Astrocyte (in vitro differentiated cells and primary cell): ENCODE results near the gene SLC22A5. TPM values are rescaled to one million over a fixed set of nuclear protein-coding genes. Genes with fewer than 3 reads are reported as not detected.

Experiments used
- DNase-seq: peaks from one replicate; pipeline ENCODE4 v3.0.0-alpha.2; 2010; ENCODE audit warnings: low read depth
- FAIRE-seq: peaks from 2 replicates; lab custom pipeline; 2011; peaks lifted over from hg19 to GRCh38; lab: Jason Lieb, UNC
- H2AFZ ChIP-seq: 2 replicates; pipeline ENCODE4 v1.6.0; 2012; ENCODE audit warnings: low read depth, low read length, inconsistent platforms
- H3K27ac ChIP-seq: 2 replicates; pipeline ENCODE4 v1.5.1; 2011; ENCODE audit warnings: low read depth, low read length, inconsistent platforms
- H3K27me3 ChIP-seq: 2 replicates; pipeline ENCODE4 v1.6.0; 2011; ENCODE audit warnings: low read length, inconsistent platforms; ENCODE audit not compliant: insufficient read depth
- H3K36me3 ChIP-seq: 2 replicates; pipeline ENCODE4 v1.5.1; 2011; ENCODE audit warnings: low read length, inconsistent platforms; ENCODE audit not compliant: insufficient read depth
- H3K4me1 ChIP-seq: 2 replicates; pipeline ENCODE4 v1.5.1; 2011; ENCODE audit warnings: low read length, inconsistent platforms; ENCODE audit not compliant: insufficient read depth
- H3K4me2 ChIP-seq: 2 replicates; pipeline ENCODE4 v1.6.0; 2012; ENCODE audit warnings: low read length, inconsistent platforms
- H3K4me3 ChIP-seq: 2 replicates; pipeline ENCODE4 v1.5.1; 2011; ENCODE audit warnings: low read depth, mild to moderate bottlenecking, low read length, inconsistent platforms; ENCODE audit not compliant: insufficient read depth
- H3K79me2 ChIP-seq: 2 replicates; pipeline ENCODE4 v1.6.0; 2012; ENCODE audit warnings: mild to moderate bottlenecking, low read length, inconsistent platforms; ENCODE audit not compliant: insufficient read depth
- H3K9ac ChIP-seq: 2 replicates; pipeline ENCODE4 v1.6.0; 2012; ENCODE audit warnings: mild to moderate bottlenecking, low read length, inconsistent platforms
- H3K9me3 ChIP-seq: 2 replicates; pipeline ENCODE4 v1.5.1; 2012; ENCODE audit warnings: low read depth, mild to moderate bottlenecking, low read length, inconsistent platforms; ENCODE audit not compliant: insufficient read depth
- H4K20me1 ChIP-seq: 2 replicates; pipeline ENCODE4 v1.6.0; 2012; ENCODE audit warnings: low read length, inconsistent platforms; ENCODE audit not compliant: insufficient read depth
- H3K27ac Mint-ChIP-seq: one replicate; pipeline ENCODE4 v1.8.0; 2021; ENCODE audit warnings: mild to moderate bottlenecking, mixed read lengths; ENCODE audit not compliant: unreplicated experiment
- H3K27me3 Mint-ChIP-seq: one replicate; pipeline ENCODE4 v1.8.0; 2021; ENCODE audit warnings: low read depth, mixed read lengths; ENCODE audit not compliant: unreplicated experiment
- H3K36me3 Mint-ChIP-seq: one replicate; pipeline ENCODE4 v1.8.0; 2021; ENCODE audit warnings: low read depth, mixed read lengths; ENCODE audit not compliant: unreplicated experiment
- H3K4me1 Mint-ChIP-seq: one replicate; pipeline ENCODE4 v1.8.0; 2021; ENCODE audit warnings: low read depth, mixed read lengths; ENCODE audit not compliant: unreplicated experiment
- H3K4me3 Mint-ChIP-seq: one replicate; pipeline ENCODE4 v1.8.0; 2021; ENCODE audit warnings: mild to moderate bottlenecking, moderate library complexity, mixed read lengths; ENCODE audit not compliant: unreplicated experiment
- H3K9me3 Mint-ChIP-seq: one replicate; pipeline ENCODE4 v1.8.0; 2021; ENCODE audit warnings: mild to moderate bottlenecking, mixed read lengths; ENCODE audit not compliant: unreplicated experiment
- CTCF ChIP-seq: IDR thresholded peaks from 2 replicates; pipeline ENCODE4 v1.5.1; 2011; ENCODE audit warnings: low read depth, mild to moderate bottlenecking, inconsistent platforms, low read length, moderate library complexity; ENCODE audit not compliant: insufficient read depth
- EZH2 ChIP-seq: IDR thresholded peaks from 2 replicates; pipeline ENCODE4 v1.6.1; 2012; ENCODE audit warnings: mild to moderate bottlenecking, low read length, inconsistent platforms; ENCODE audit not compliant: insufficient read depth
- total RNA-seq: library from RNA; stranded (reverse); gene quantifications from 2 replicates; pipeline ENCODE4 v1.2.1, GENCODE V29; 2021

The SLC22A5 gene
- total RNA-seq, 1 donor from 2014 or later, result 8.3 TPM

- Histone ChIP-seq H2AFZ (no peak overlapping the region), H3K36me3 (no peaks in the 10 kb centered on the region), H3K4me1 (peaks cover 6% of the 10 kb centered on the region), H3K4me3 (no peak overlapping the region), H4K20me1 (no peaks in the 10 kb centered on the region), H3K27me3 (no peaks in the 10 kb centered on the region), H3K9ac (no peak overlapping the region), H3K9me3 (no peaks in the 10 kb centered on the region), H3K4me2 (no peak overlapping the region), H3K79me2 (no peaks in the 10 kb centered on the region), H3K27ac (no peak overlapping the region)
- H3K27me3 Mint-ChIP-seq, result peaks cover 7% of the 10 kb centered on the region
- FAIRE-seq (no peak), DNase-seq (no peak)
- TF ChIP-seq EZH2 (no peak), CTCF (no peak)
- peaks cover 6% of the 10 kb centered on the region for H3K4me1 Mint-ChIP-seq
- peaks cover 3% of the 10 kb centered on the region for H3K36me3 Mint-ChIP-seq
- H3K9me3 Mint-ChIP-seq, result no peaks in the 10 kb centered on the region
- H3K4me3 Mint-ChIP-seq, result peak overlapping the region; percentile 85
- H3K27ac Mint-ChIP-seq, result no peak overlapping the region
These were observed 2.1 kb downstream of the SLC22A5 start for GRCh38 chr5:132371603-132371994.

GRCh38 chr5:132372127-132372526, 2.6 kb downstream of the SLC22A5 start:
- no peak for FAIRE-seq
- no peak for TF ChIP-seq EZH2
- no peak for TF ChIP-seq CTCF
- H3K4me1 ChIP-seq, result peaks cover 6% of the 10 kb centered on the region
- Mint-ChIP-seq H3K36me3 (peaks cover 3% of the 10 kb centered on the region), H3K4me3 (no peak overlapping the region), H3K4me1 (peaks cover 6% of the 10 kb centered on the region), H3K27ac (no peak overlapping the region), H3K9me3 (no peaks in the 10 kb centered on the region), H3K27me3 (peaks cover 7% of the 10 kb centered on the region)
- H3K27me3 ChIP-seq, result no peaks in the 10 kb centered on the region
- no peaks in the 10 kb centered on the region for H3K79me2 ChIP-seq
- DNase-seq, result no peak
- H4K20me1 ChIP-seq, result no peaks in the 10 kb centered on the region
- H3K27ac ChIP-seq, result no peak overlapping the region
- H3K9me3 ChIP-seq, result no peaks in the 10 kb centered on the region
- no peak overlapping the region for H3K4me3 ChIP-seq
- H3K4me2 ChIP-seq, result no peak overlapping the region
- H3K9ac ChIP-seq, result no peak overlapping the region
- H3K36me3 ChIP-seq, result no peaks in the 10 kb centered on the region
- no peak overlapping the region for H2AFZ ChIP-seq

- DNase-seq, result no peak
- H3K36me3 Mint-ChIP-seq, result peaks cover 3% of the 10 kb centered on the region
- Histone ChIP-seq H3K27me3 (no peaks in the 10 kb centered on the region), H3K9ac (no peak overlapping the region), H3K27ac (no peak overlapping the region), H3K9me3 (no peaks in the 10 kb centered on the region), H3K4me3 (no peak overlapping the region), H3K79me2 (no peaks in the 10 kb centered on the region), H3K4me2 (no peak overlapping the region), H3K4me1 (peaks cover 6% of the 10 kb centered on the region), H2AFZ (no peak overlapping the region), H3K36me3 (no peaks in the 10 kb centered on the region), H4K20me1 (no peaks in the 10 kb centered on the region)
- H3K4me3 Mint-ChIP-seq, result no peak overlapping the region
- FAIRE-seq, result no peak
- no peaks in the 10 kb centered on the region for H3K9me3 Mint-ChIP-seq
- no peak overlapping the region for H3K27ac Mint-ChIP-seq
- TF ChIP-seq EZH2 (no peak), CTCF (no peak)
- H3K27me3 Mint-ChIP-seq, result peaks cover 9% of the 10 kb centered on the region
- peaks cover 6% of the 10 kb centered on the region for H3K4me1 Mint-ChIP-seq
These were observed 3.0 kb downstream of the SLC22A5 start for GRCh38 chr5:132372542-132372941.
